CD14-positive monocyte (primary cell): ENCODE results near the gene DDC. TPM values are rescaled to one million over a fixed set of nuclear protein-coding genes. Genes with fewer than 3 reads are reported as not detected.

Source experiments
- DNase-seq, 3 donors: peaks; one replicate each; pipeline ENCODE4 v3.0.0-alpha.2; 2011 to 2022
- H2AFZ ChIP-seq: 2 replicates; pipeline ENCODE4 v1.6.0; 2012; ENCODE audit warnings: mild to moderate bottlenecking, low read depth, low read length, inconsistent platforms; ENCODE audit not compliant: insufficient read depth, poor library complexity, severe bottlenecking
- H3K27ac ChIP-seq, 2 donors: 1 replicate in 1 of 2; 2 replicates in 1 of 2; pipeline ENCODE4 v1.5.1; 2012 to 2013; ENCODE audit warnings: low read length in 2 of 2, control low read depth in 1 of 2, inconsistent platforms in 1 of 2, low read depth in 1 of 2, mild to moderate bottlenecking in 1 of 2
- H3K27me3 ChIP-seq, 2 donors: one replicate each; pipeline versions ENCODE4 v1.6.0 to v1.6.1; 2011 to 2013; ENCODE audit warnings: low read length in 2 of 2; ENCODE audit not compliant: control insufficient read depth in 2 of 2, insufficient read depth in 2 of 2
- H3K36me3 ChIP-seq, 2 donors: replicated peaks in 1 of 2; 1 replicate in 1 of 2; 2 replicates in 1 of 2; pipeline versions ENCODE4 v1.5.1 to v1.6.1; 2012 to 2013; ENCODE audit warnings: low read length in 2 of 2, control low read depth in 1 of 2, inconsistent platforms in 1 of 2, mild to moderate bottlenecking in 1 of 2; ENCODE audit not compliant: insufficient read depth in 2 of 2, control insufficient read depth in 1 of 2
- H3K4me1 ChIP-seq, 2 donors: 1 replicate in 1 of 2; 2 replicates in 1 of 2; pipeline versions ENCODE4 v1.5.1 to v1.6.1; 2012 to 2013; ENCODE audit warnings: low read length in 2 of 2, control low read depth in 1 of 2, inconsistent platforms in 1 of 2, mild to moderate bottlenecking in 1 of 2, moderate library complexity in 1 of 2; ENCODE audit not compliant: insufficient read depth in 2 of 2, control insufficient read depth in 1 of 2
- H3K4me2 ChIP-seq: replicated peaks from 2 replicates; pipeline ENCODE3; 2012; ENCODE audit warnings: low read length, moderate library complexity, mild to moderate bottlenecking; ENCODE audit not compliant: poor library complexity, severe bottlenecking; ENCODE audit errors: extremely low read depth
- H3K4me3 ChIP-seq, 3 experiments: fragments of 200-600 bp in 1 of 3; sonication (generic) in 1 of 3; replicated peaks in 1 of 3; 1 replicate in 2 of 3; 2 replicates in 1 of 3; pipeline ENCODE4 v1.5.1; 2011 to 2013; ENCODE audit warnings: low read length in 3 of 3, mild to moderate bottlenecking in 3 of 3, control low read depth in 2 of 3, low read depth in 2 of 3, inconsistent platforms in 1 of 3, moderate library complexity in 1 of 3
- H3K79me2 ChIP-seq: 2 replicates; pipeline ENCODE4 v1.6.0; 2012; ENCODE audit warnings: mild to moderate bottlenecking, control low read depth, inconsistent platforms, low read length, moderate library complexity; ENCODE audit not compliant: insufficient read depth
- H3K9ac ChIP-seq: 2 replicates; pipeline ENCODE4 v1.6.0; 2017; ENCODE audit warnings: low read length, mild to moderate bottlenecking; ENCODE audit not compliant: insufficient read depth, poor library complexity, severe bottlenecking
- H3K9me3 ChIP-seq, 2 donors: replicated peaks in 1 of 2; 1 replicate in 1 of 2; 2 replicates in 1 of 2; pipeline versions ENCODE4 v1.5.1 to v1.6.1; 2012 to 2013; ENCODE audit warnings: low read length in 2 of 2, control low read depth in 1 of 2; ENCODE audit not compliant: control insufficient read depth in 1 of 2, insufficient read depth in 1 of 2
- H4K20me1 ChIP-seq: 2 replicates; pipeline ENCODE4 v1.6.0; 2012; ENCODE audit warnings: mild to moderate bottlenecking, low read length, control low read depth, moderate library complexity; ENCODE audit not compliant: insufficient read depth
- H3K27ac Mint-ChIP-seq, 7 donors: one replicate each; pipeline ENCODE4 v1.8.0; 2020; ENCODE audit warnings: mild to moderate bottlenecking in 7 of 7, mixed read lengths in 7 of 7, moderate library complexity in 6 of 7, inconsistent platforms in 2 of 7
- H3K27me3 Mint-ChIP-seq, 3 donors: one replicate each; pipeline ENCODE4 v1.8.0; 2021 to 2022; ENCODE audit warnings: low read depth in 3 of 3, mild to moderate bottlenecking in 3 of 3, mixed read lengths in 3 of 3, moderate library complexity in 3 of 3, inconsistent platforms in 1 of 3
- H3K36me3 Mint-ChIP-seq, 2 donors: one replicate each; pipeline ENCODE4 v1.8.0; 2020; ENCODE audit warnings: mixed read lengths in 2 of 2, inconsistent platforms in 1 of 2, mild to moderate bottlenecking in 1 of 2
- H3K4me1 Mint-ChIP-seq: one replicate; pipeline ENCODE4 v1.8.0; 2020; ENCODE audit warnings: mild to moderate bottlenecking, mixed read lengths
- H3K4me3 Mint-ChIP-seq, 2 donors: one replicate each; pipeline ENCODE4 v1.8.0; 2020; ENCODE audit warnings: mild to moderate bottlenecking in 2 of 2, mixed read lengths in 2 of 2, moderate library complexity in 1 of 2
- H3K9me3 Mint-ChIP-seq, 7 donors: one replicate each; pipeline ENCODE4 v1.8.0; 2020 to 2022; ENCODE audit warnings: mixed read lengths in 7 of 7, mild to moderate bottlenecking in 6 of 7, moderate library complexity in 6 of 7, inconsistent platforms in 2 of 7
- WGBS: methylation state at CpG from one replicate; pipeline ENCODE4 v1.1.5; 2013; ENCODE audit warnings: missing lambda C conversion rate; ENCODE audit not compliant: insufficient coverage; 5-methylcytosine and 5-hydroxymethylcytosine counted together
- intact Hi-C, 2 donors: fragments of 100-400 bp; cut with micrococcal nuclease; formaldehyde crosslinking; loops; one replicate each; pipeline versions ENCODE4 v1.15.0 to v1.15.1; 2023
- polyA plus RNA-seq, 3 donors: library from polyadenylated mRNA; depleted of rRNA in 1 of 3; unstranded in 2 of 3; stranded (reverse) in 1 of 3; fragments of 300-500 nt in 2 of 3; fragments of >200 nt in 1 of 3; fragmentation: Illumina TruSeq in 2 of 3; gene quantifications; 1 replicate in 2 of 3; 2 replicates in 1 of 3; pipeline ENCODE4 v1.2.3, GENCODE V29; 2012 to 2021
- small RNA-seq: library from RNA; depleted of rRNA; stranded (forward); fragments of <200 nt; gene quantifications from one replicate; pipeline ENCODE3, GENCODE V24; 2012; ENCODE audit warnings: low read depth; ENCODE audit not compliant: insufficient read length
- TF ChIP-seq, protein P1 (sequence below): fragments of 200-600 bp; IDR thresholded peaks from one replicate; pipeline ENCODE4 v1.8.0; 2022; ENCODE audit warnings: antibody characterized with exemption, mild to moderate bottlenecking

Gene DDC
- polyA plus RNA-seq, 3 donors: not detected

- intact Hi-C loops: loop anchor here in 1 of 2 donors (10.0 kb wide), 1 partner anchor 105 kb away; the partner anchor contains the start of gene IKZF1
- no peaks in the 10 kb centered on the region for H3K36me3 ChIP-seq
- H2AFZ ChIP-seq: peak overlapping the region; percentile 47
- peak overlapping the region; percentile 63 to 88 for H3K4me3 Mint-ChIP-seq
- H3K4me1 Mint-ChIP-seq: peaks cover 99% of the 10 kb centered on the region
- no peaks in the 10 kb centered on the region for H3K27me3 ChIP-seq
- peak overlapping the region; percentile 50 for H3K4me2 ChIP-seq
- peak overlapping the region; percentile 75 to 85 for H3K27ac ChIP-seq
- H4K20me1 ChIP-seq: no peaks in the 10 kb centered on the region
- TF ChIP-seq, protein P1, sequence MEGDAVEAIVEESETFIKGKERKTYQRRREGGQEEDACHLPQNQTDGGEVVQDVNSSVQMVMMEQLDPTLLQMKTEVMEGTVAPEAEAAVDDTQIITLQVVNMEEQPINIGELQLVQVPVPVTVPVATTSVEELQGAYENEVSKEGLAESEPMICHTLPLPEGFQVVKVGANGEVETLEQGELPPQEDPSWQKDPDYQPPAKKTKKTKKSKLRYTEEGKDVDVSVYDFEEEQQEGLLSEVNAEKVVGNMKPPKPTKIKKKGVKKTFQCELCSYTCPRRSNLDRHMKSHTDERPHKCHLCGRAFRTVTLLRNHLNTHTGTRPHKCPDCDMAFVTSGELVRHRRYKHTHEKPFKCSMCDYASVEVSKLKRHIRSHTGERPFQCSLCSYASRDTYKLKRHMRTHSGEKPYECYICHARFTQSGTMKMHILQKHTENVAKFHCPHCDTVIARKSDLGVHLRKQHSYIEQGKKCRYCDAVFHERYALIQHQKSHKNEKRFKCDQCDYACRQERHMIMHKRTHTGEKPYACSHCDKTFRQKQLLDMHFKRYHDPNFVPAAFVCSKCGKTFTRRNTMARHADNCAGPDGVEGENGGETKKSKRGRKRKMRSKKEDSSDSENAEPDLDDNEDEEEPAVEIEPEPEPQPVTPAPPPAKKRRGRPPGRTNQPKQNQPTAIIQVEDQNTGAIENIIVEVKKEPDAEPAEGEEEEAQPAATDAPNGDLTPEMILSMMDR: no peak
- H3K27me3 Mint-ChIP-seq: peaks cover 0 to 2% (median 0%) of the 10 kb centered on the region in 3 donors
- H3K36me3 Mint-ChIP-seq: peaks cover 12 to 14% of the 10 kb centered on the region in 2 donors
- no peaks in the 10 kb centered on the region for H3K9me3 ChIP-seq
- no peaks in the 10 kb centered on the region for H3K79me2 ChIP-seq
- H3K4me1 ChIP-seq: peaks cover 100% of the 10 kb centered on the region in 2 donors
- H3K9me3 Mint-ChIP-seq: no peaks in the 10 kb centered on the region
- H3K9ac ChIP-seq: peak overlapping the region; percentile 41
- 0% methylated on average over 1 of the region's 17 CpGs for WGBS
- peak overlapping the region in 1 of 3 experiments; percentile 34 for H3K4me3 ChIP-seq
- peak; percentile 71 to 89 (median 75) for DNase-seq
- peak overlapping the region; percentile 88 to 97 (median 92) for H3K27ac Mint-ChIP-seq
These were observed 155.1 kb downstream of the DDC start for GRCh38 chr7:50409856-50410745.

Small RNA genes within 50 kb of the gene (small RNA-seq; reads per million reads assigned to genes)
- not detected for gene RNU6-1091P

Other genes with a start within 250 kb of the DDC start
- 1 to 10 TPM in 2 of 3 donors, under 1 TPM in 1; 0.55 to 2.4 (median 1.8) TPM for gene FIGNL1, start 115.1 kb downstream of the DDC start, polyA plus RNA-seq
- 1 to 10 TPM; 1.3 to 3.1 (median 1.5) TPM for gene GRB10, start 217.5 kb upstream of the DDC start, polyA plus RNA-seq